HEK293 (cell line): ENCODE results near the gene BEST3.

Source experiments
- CTCF ChIA-PET: fragments of 350-600 bp; formaldehyde crosslinking; extraction: SDS; loops from one replicate; lab custom pipeline; 2021; ENCODE audit warnings: antibody characterized with exemption; lab: Yijun Ruan, JAX
- POLR2A ChIA-PET: fragments of 300-600 bp; formaldehyde crosslinking; extraction: SDS; loops from one replicate; lab custom pipeline; 2020; ENCODE audit warnings: antibody characterized with exemption, inconsistent platforms; lab: Yijun Ruan, JAX
- H3K27ac ChIP-seq: fragments of 200-500 bp; sonication (Bioruptor generic); 2 replicates; pipeline ENCODE4 v1.5.1; 2014; ENCODE audit warnings: low read depth, low read length, control low read depth, inconsistent platforms; ENCODE audit errors: extremely low read depth
- H3K36me3 ChIP-seq, 2 experiments: fragments of 200-500 bp in 1 of 2; sonication (Bioruptor generic) in 1 of 2; 1 replicate in 1 of 2; 2 replicates in 1 of 2; pipeline ENCODE4 v1.5.1; 2014 to 2017; ENCODE audit warnings: inconsistent platforms in 2 of 2, low read length in 2 of 2; ENCODE audit not compliant: control insufficient read depth in 2 of 2, insufficient read depth in 1 of 2
- H3K4me1 ChIP-seq: fragments of 200-500 bp; sonication (Bioruptor generic); 2 replicates; pipeline ENCODE4 v1.5.1; 2014; ENCODE audit warnings: mild to moderate bottlenecking, low read length, inconsistent platforms; ENCODE audit not compliant: control insufficient read depth, insufficient read depth
- H3K4me3 ChIP-seq: 2 replicates; pipeline ENCODE4 v1.5.1; 2011; ENCODE audit warnings: low read depth, mild to moderate bottlenecking, control low read depth, low read length, moderate library complexity
- H3K9me3 ChIP-seq: fragments of 200-500 bp; sonication (Bioruptor generic); 2 replicates; pipeline ENCODE4 v1.5.1; 2014; ENCODE audit warnings: low read depth, low read length, inconsistent platforms; ENCODE audit not compliant: control insufficient read depth, insufficient read depth
- GFI1B ChIP-seq: fragments of 450-650 bp; formaldehyde crosslinking; IDR thresholded peaks from 2 replicates; pipeline ENCODE4 v1.5.1; 2016; ENCODE audit warnings: missing biosample characterization, missing genetic modification characterization
- GLIS2 ChIP-seq: fragments of 450-650 bp; formaldehyde crosslinking; IDR thresholded peaks from 2 replicates; pipeline ENCODE4 v1.5.1; 2016; ENCODE audit warnings: missing biosample characterization, missing genetic modification characterization
- HOXC10 ChIP-seq: sonication (generic); formaldehyde crosslinking; IDR thresholded peaks from 2 replicates; pipeline ENCODE4 v1.8.1; 2023; ENCODE audit warnings: mild to moderate bottlenecking, missing genetic modification reagents
- KLF1 ChIP-seq: fragments of 450-650 bp; formaldehyde crosslinking; IDR thresholded peaks from 2 replicates; pipeline ENCODE4 v1.5.1; 2016; ENCODE audit warnings: missing biosample characterization, missing genetic modification characterization
- KLF9 ChIP-seq: fragments of 450-650 bp; formaldehyde crosslinking; IDR thresholded peaks from 2 replicates; pipeline ENCODE4 v1.5.1; 2016; ENCODE audit warnings: missing biosample characterization, missing genetic modification characterization, low read depth
- ZBTB7A ChIP-seq: fragments of 450-650 bp; formaldehyde crosslinking; IDR thresholded peaks from 2 replicates; pipeline ENCODE4 v1.5.1; 2016; ENCODE audit warnings: low read depth, missing biosample characterization, missing genetic modification characterization
- ZNF132 ChIP-seq: fragments of 450-650 bp; formaldehyde crosslinking; IDR thresholded peaks from 2 replicates; pipeline ENCODE4 v1.5.1; 2017; ENCODE audit warnings: missing biosample characterization, missing genetic modification characterization, borderline replicate concordance
- ZNF146 ChIP-seq: fragments of 450-650 bp; formaldehyde crosslinking; IDR thresholded peaks from 2 replicates; pipeline ENCODE4 v1.5.1; 2016; ENCODE audit warnings: missing biosample characterization, missing genetic modification characterization
- ZNF174 ChIP-seq: fragments of 450-650 bp; formaldehyde crosslinking; IDR thresholded peaks from 2 replicates; pipeline ENCODE4 v1.5.0; 2017; ENCODE audit warnings: missing biosample characterization, mild to moderate bottlenecking, missing genetic modification characterization
- ZNF223 ChIP-seq: fragments of 450-650 bp; formaldehyde crosslinking; IDR thresholded peaks from 2 replicates; pipeline ENCODE4 v1.5.1; 2016; ENCODE audit warnings: missing biosample characterization, missing genetic modification characterization
- ZNF266 ChIP-seq: fragments of 450-650 bp; formaldehyde crosslinking; IDR thresholded peaks from 2 replicates; pipeline ENCODE4 v1.5.1; 2016; ENCODE audit warnings: missing biosample characterization, missing genetic modification characterization, low read depth
- ZNF274 ChIP-seq, 2 experiments: fragments of 200-500 bp in 1 of 2; fragments of 450-650 bp in 1 of 2; sonication (Bioruptor generic) in 1 of 2; formaldehyde crosslinking in 1 of 2; IDR thresholded peaks; 2 replicates each; pipeline versions ENCODE4 v1.5.1 to v1.6.1; 2014 to 2016; ENCODE audit warnings: borderline replicate concordance in 1 of 2, inconsistent platforms in 1 of 2, low read length in 1 of 2, missing biosample characterization in 1 of 2, missing genetic modification characterization in 1 of 2
- ZNF350 ChIP-seq: fragments of 450-650 bp; formaldehyde crosslinking; IDR thresholded peaks from 2 replicates; pipeline ENCODE4 v1.5.0; 2017; ENCODE audit warnings: missing biosample characterization, mild to moderate bottlenecking, missing genetic modification characterization
- ZNF561 ChIP-seq: fragments of 450-650 bp; IDR thresholded peaks from 2 replicates; pipeline ENCODE4 v1.5.1; 2018; ENCODE audit warnings: missing biosample characterization, missing genetic modification characterization, borderline replicate concordance
- ZNF670 ChIP-seq: fragments of 450-650 bp; formaldehyde crosslinking; IDR thresholded peaks from 2 replicates; pipeline ENCODE4 v1.5.1; 2016; ENCODE audit warnings: missing biosample characterization, missing genetic modification characterization, low read depth
- ZNF677 ChIP-seq: fragments of 450-650 bp; IDR thresholded peaks from 2 replicates; pipeline ENCODE4 v1.5.0; 2018; ENCODE audit warnings: missing biosample characterization, mild to moderate bottlenecking, missing genetic modification characterization, moderate library complexity
- TF ChIP-seq, protein P1 (sequence below): fragments of 450-650 bp; formaldehyde crosslinking; IDR thresholded peaks from 2 replicates; pipeline ENCODE4 v1.5.0; 2017; ENCODE audit warnings: missing biosample characterization, missing genetic modification characterization, borderline replicate concordance
- TF ChIP-seq, protein P2 (sequence below): fragments of 450-650 bp; formaldehyde crosslinking; IDR thresholded peaks from 2 replicates; pipeline ENCODE4 v1.5.1; 2016; ENCODE audit warnings: missing biosample characterization, missing genetic modification characterization, low read depth
- TF ChIP-seq, protein P3 (sequence below): fragments of 450-650 bp; formaldehyde crosslinking; IDR thresholded peaks from 2 replicates; pipeline ENCODE4 v1.5.1; 2016; ENCODE audit warnings: missing biosample characterization, missing genetic modification characterization

BEST3 gene

DNA sequence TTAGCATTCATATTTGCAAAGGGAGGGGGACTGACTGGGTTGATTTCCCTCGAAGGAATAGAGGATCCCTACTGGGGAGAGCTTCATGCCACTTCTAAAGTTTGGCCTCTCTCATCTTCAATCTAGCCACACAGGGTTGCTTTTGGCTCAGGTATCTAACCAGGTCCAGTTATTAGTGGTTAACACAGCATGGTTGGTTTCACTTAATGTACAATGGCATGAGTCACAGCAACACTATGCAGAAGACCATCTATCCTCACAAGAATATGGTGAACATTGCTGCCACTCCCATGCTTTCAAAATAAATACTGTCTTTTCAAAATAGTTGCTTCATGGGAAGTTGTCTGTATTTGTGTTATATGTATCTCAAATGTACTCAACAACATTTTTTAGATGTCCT is 33.0 kb upstream of the BEST3 start:
- no peak overlapping the region for H3K27ac ChIP-seq
- no peak overlapping the region for H3K4me3 ChIP-seq
- POLR2A ChIA-PET, result no interaction called here
- CTCF ChIA-PET, result no interaction called here
- no peaks in the 10 kb centered on the region for H3K4me1 ChIP-seq
- no peaks in the 10 kb centered on the region for H3K9me3 ChIP-seq
- H3K36me3 ChIP-seq, result no peaks in the 10 kb centered on the region
- no peak for TF ChIP-seq ZNF132 (tag by site-specific recombination)
- TF ChIP-seq ZNF350 (tag by site-specific recombination), result no peak
- no peak for TF ChIP-seq ZNF146 (tag by site-specific recombination)
- TF ChIP-seq ZNF561 (tag by site-specific recombination), result no peak
- TF ChIP-seq KLF1 (tag by site-specific recombination), result no peak
- no peak for TF ChIP-seq KLF9
- TF ChIP-seq, protein P1, sequence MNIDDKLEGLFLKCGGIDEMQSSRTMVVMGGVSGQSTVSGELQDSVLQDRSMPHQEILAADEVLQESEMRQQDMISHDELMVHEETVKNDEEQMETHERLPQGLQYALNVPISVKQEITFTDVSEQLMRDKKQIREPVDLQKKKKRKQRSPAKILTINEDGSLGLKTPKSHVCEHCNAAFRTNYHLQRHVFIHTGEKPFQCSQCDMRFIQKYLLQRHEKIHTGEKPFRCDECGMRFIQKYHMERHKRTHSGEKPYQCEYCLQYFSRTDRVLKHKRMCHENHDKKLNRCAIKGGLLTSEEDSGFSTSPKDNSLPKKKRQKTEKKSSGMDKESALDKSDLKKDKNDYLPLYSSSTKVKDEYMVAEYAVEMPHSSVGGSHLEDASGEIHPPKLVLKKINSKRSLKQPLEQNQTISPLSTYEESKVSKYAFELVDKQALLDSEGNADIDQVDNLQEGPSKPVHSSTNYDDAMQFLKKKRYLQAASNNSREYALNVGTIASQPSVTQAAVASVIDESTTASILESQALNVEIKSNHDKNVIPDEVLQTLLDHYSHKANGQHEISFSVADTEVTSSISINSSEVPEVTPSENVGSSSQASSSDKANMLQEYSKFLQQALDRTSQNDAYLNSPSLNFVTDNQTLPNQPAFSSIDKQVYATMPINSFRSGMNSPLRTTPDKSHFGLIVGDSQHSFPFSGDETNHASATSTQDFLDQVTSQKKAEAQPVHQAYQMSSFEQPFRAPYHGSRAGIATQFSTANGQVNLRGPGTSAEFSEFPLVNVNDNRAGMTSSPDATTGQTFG (tag by site-specific recombination), result no peak
- TF ChIP-seq ZNF670 (tag by site-specific recombination), result no peak
- TF ChIP-seq ZNF174, result no peak
- TF ChIP-seq GFI1B, result no peak
- no peak for TF ChIP-seq ZNF223
- TF ChIP-seq, protein P2, sequence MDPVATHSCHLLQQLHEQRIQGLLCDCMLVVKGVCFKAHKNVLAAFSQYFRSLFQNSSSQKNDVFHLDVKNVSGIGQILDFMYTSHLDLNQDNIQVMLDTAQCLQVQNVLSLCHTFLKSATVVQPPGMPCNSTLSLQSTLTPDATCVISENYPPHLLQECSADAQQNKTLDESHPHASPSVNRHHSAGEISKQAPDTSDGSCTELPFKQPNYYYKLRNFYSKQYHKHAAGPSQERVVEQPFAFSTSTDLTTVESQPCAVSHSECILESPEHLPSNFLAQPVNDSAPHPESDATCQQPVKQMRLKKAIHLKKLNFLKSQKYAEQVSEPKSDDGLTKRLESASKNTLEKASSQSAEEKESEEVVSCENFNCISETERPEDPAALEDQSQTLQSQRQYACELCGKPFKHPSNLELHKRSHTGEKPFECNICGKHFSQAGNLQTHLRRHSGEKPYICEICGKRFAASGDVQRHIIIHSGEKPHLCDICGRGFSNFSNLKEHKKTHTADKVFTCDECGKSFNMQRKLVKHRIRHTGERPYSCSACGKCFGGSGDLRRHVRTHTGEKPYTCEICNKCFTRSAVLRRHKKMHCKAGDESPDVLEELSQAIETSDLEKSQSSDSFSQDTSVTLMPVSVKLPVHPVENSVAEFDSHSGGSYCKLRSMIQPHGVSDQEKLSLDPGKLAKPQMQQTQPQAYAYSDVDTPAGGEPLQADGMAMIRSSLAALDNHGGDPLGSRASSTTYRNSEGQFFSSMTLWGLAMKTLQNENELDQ (tag by site-specific recombination), result no peak
- TF ChIP-seq GLIS2 (tag by site-specific recombination), result no peak

DNA sequence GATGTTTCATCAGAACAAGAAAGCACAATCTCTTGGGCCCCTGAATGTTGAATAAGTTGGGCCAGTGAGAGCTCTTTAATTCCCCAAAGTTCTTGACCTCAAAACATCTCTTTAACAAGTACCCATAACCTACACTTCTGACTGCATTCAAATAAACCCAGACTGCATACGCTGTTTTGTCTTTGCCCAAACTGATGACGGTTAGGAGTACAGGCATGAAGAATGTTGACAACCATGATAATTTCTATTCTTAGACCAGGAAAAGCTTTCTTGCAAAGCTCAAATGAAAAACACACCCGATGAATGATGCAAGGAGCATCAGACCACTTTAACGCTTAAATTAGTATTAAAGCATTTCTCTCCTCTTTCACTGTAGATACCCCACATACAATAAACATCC is 27.8 kb upstream of the BEST3 start:
- POLR2A ChIA-PET, result no interaction called here
- H3K36me3 ChIP-seq, result no peaks in the 10 kb centered on the region
- no peak overlapping the region for H3K4me3 ChIP-seq
- H3K27ac ChIP-seq, result no peak overlapping the region
- no peaks in the 10 kb centered on the region for H3K9me3 ChIP-seq
- CTCF ChIA-PET, result interaction anchor here (0.6 to 1.0 kb wide), 4 partner anchors 11 to 978 kb away, joined by 3 to 8 read pairs (median 4); no protein-coding TSS in a partner anchor
- TF ChIP-seq, protein P3, sequence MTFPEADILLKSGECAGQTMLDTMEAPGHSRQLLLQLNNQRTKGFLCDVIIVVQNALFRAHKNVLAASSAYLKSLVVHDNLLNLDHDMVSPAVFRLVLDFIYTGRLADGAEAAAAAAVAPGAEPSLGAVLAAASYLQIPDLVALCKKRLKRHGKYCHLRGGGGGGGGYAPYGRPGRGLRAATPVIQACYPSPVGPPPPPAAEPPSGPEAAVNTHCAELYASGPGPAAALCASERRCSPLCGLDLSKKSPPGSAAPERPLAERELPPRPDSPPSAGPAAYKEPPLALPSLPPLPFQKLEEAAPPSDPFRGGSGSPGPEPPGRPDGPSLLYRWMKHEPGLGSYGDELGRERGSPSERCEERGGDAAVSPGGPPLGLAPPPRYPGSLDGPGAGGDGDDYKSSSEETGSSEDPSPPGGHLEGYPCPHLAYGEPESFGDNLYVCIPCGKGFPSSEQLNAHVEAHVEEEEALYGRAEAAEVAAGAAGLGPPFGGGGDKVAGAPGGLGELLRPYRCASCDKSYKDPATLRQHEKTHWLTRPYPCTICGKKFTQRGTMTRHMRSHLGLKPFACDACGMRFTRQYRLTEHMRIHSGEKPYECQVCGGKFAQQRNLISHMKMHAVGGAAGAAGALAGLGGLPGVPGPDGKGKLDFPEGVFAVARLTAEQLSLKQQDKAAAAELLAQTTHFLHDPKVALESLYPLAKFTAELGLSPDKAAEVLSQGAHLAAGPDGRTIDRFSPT (tag by site-specific recombination), result no peak
- no peak for TF ChIP-seq ZNF266 (tag by site-specific recombination)
- TF ChIP-seq ZNF677, result no peak
- no peak for TF ChIP-seq ZBTB7A (tag by site-specific recombination)
- no peak for TF ChIP-seq ZNF274 (IDR thresholded peaks at IDR 0.05; ENCODE audit: low read length)
- TF ChIP-seq ZNF274 (tag by site-specific recombination; IDR thresholded peaks at IDR 0.05; ENCODE audit: borderline replicate concordance), result no peak
- TF ChIP-seq, protein P2 (tag by site-specific recombination), result no peak
- no peak for TF ChIP-seq HOXC10 (CRISPR knock-in tag)
- no peaks in the 10 kb centered on the region for H3K4me1 ChIP-seq
